Neural progenitor cell (in vitro differentiated cells): ENCODE measurements around the gene GUCY2C. TPM values are rescaled to one million over a fixed set of nuclear protein-coding genes. Genes with fewer than 3 reads are reported as not detected.

Experiments used
- DNase-seq: peaks from one replicate; pipeline ENCODE4 v3.0.0-alpha.2; 2016; ENCODE audit warnings: low spot score
- H2AFZ ChIP-seq: fragments of 200-600 bp; sonication (generic); replicated peaks from 2 replicates; pipeline ENCODE4 v1.6.1; 2016; ENCODE audit warnings: antibody characterized with exemption
- H3F3A ChIP-seq: fragments of 200-600 bp; sonication (generic); 2 replicates; pipeline ENCODE4 v1.6.1; 2016; ENCODE audit warnings: antibody characterized with exemption, low read depth
- H3K27ac ChIP-seq: fragments of 200-600 bp; sonication (generic); 2 replicates; pipeline ENCODE4 v1.5.1; 2016; ENCODE audit warnings: mild to moderate bottlenecking
- H3K27me3 ChIP-seq: fragments of 200-600 bp; sonication (generic); 2 replicates; pipeline ENCODE4 v1.6.1; 2016; ENCODE audit warnings: mild to moderate bottlenecking, moderate library complexity
- H3K36me3 ChIP-seq: fragments of 200-600 bp; sonication (generic); 2 replicates; pipeline ENCODE4 v1.5.1; 2016
- H3K4me1 ChIP-seq: fragments of 200-600 bp; sonication (generic); 2 replicates; pipeline ENCODE4 v1.6.1; 2016; ENCODE audit warnings: mixed run types
- H3K4me2 ChIP-seq: fragments of 200-600 bp; sonication (generic); 2 replicates; pipeline ENCODE4 v1.6.1; 2016
- H3K4me3 ChIP-seq: fragments of 200-600 bp; sonication (generic); 2 replicates; pipeline ENCODE4 v1.5.1; 2016
- H3K79me2 ChIP-seq: fragments of 200-600 bp; sonication (generic); 2 replicates; pipeline ENCODE4 v1.6.1; 2016; ENCODE audit warnings: low read depth
- H3K9ac ChIP-seq: fragments of 200-600 bp; sonication (generic); 2 replicates; pipeline ENCODE4 v1.6.1; 2016
- H3K9me3 ChIP-seq: fragments of 200-600 bp; sonication (generic); 2 replicates; pipeline ENCODE4 v1.5.1; 2016; ENCODE audit warnings: low read depth
- H4K20me1 ChIP-seq: fragments of 200-600 bp; sonication (generic); 2 replicates; pipeline ENCODE4 v1.6.1; 2016; ENCODE audit warnings: low read depth
- H3K27ac Mint-ChIP-seq: 3 replicates; pipeline ENCODE4 v1.8.0; 2021; ENCODE audit warnings: mixed read lengths
- H3K27me3 Mint-ChIP-seq: 2 replicates; pipeline ENCODE4 v1.8.0; 2022; ENCODE audit warnings: low read depth, mild to moderate bottlenecking, inconsistent platforms, moderate library complexity, mixed read lengths; ENCODE audit not compliant: insufficient read depth
- H3K36me3 Mint-ChIP-seq: 3 replicates; pipeline ENCODE4 v1.8.0; 2021; ENCODE audit warnings: mixed read lengths
- H3K4me1 Mint-ChIP-seq: 3 replicates; pipeline ENCODE4 v1.8.0; 2021; ENCODE audit warnings: mixed read lengths
- H3K4me3 Mint-ChIP-seq: 3 replicates; pipeline ENCODE4 v1.8.0; 2021; ENCODE audit warnings: mild to moderate bottlenecking, moderate library complexity, mixed read lengths
- H3K9me3 Mint-ChIP-seq: 3 replicates; pipeline ENCODE4 v1.8.0; 2020; ENCODE audit warnings: mixed read lengths
- CTCF ChIP-seq: fragments of 200-600 bp; sonication (generic); IDR thresholded peaks from 2 replicates; pipeline ENCODE4 v1.5.1; 2017; ENCODE audit warnings: antibody characterized with exemption, mild to moderate bottlenecking
- EZH2 ChIP-seq: fragments of 200-600 bp; sonication (generic); IDR thresholded peaks from 2 replicates; pipeline ENCODE4 v1.6.1; 2017; ENCODE audit warnings: antibody characterized with exemption, mild to moderate bottlenecking, moderate library complexity
- EZH2phosphoT487 ChIP-seq: fragments of 200-600 bp; sonication (generic); IDR thresholded peaks from 2 replicates; pipeline ENCODE4 v1.6.1; 2017; ENCODE audit warnings: antibody characterized with exemption
- total RNA-seq: library from RNA; depleted of rRNA; stranded (reverse); fragments of >200 nt; gene quantifications from 2 replicates; pipeline ENCODE4 v1.2.3, GENCODE V29; 2015; ENCODE audit warnings: low replicate concordance

GUCY2C gene
- total RNA-seq, 1 donor from 2014 or later = not detected

GRCh38 chr12:14699923-14700322, 3.5 kb upstream of the GUCY2C start:
- Mint-ChIP-seq H3K36me3 (no peaks in the 10 kb centered on the region), H3K4me3 (no peak overlapping the region), H3K9me3 (no peaks in the 10 kb centered on the region), H3K27ac (no peak overlapping the region), H3K4me1 (no peaks in the 10 kb centered on the region), H3K27me3 (peaks cover 3% of the 10 kb centered on the region)
- no peak overlapping the region for H2AFZ ChIP-seq
- no peaks in the 10 kb centered on the region for H3K4me1 ChIP-seq
- H3K9me3 ChIP-seq = no peaks in the 10 kb centered on the region
- no peaks in the 10 kb centered on the region for H3F3A ChIP-seq
- H3K4me2 ChIP-seq = no peak overlapping the region
- no peak for TF ChIP-seq EZH2
- no peak for TF ChIP-seq EZH2phosphoT487
- no peak for TF ChIP-seq CTCF
- H3K36me3 ChIP-seq = no peaks in the 10 kb centered on the region
- H4K20me1 ChIP-seq = no peaks in the 10 kb centered on the region
- H3K9ac ChIP-seq = no peak overlapping the region
- H3K27ac ChIP-seq = no peak overlapping the region
- no peaks in the 10 kb centered on the region for H3K27me3 ChIP-seq
- DNase-seq = no peak
- no peak overlapping the region for H3K4me3 ChIP-seq
- no peaks in the 10 kb centered on the region for H3K79me2 ChIP-seq

- TF ChIP-seq CTCF (no peak), EZH2phosphoT487 (no peak), EZH2 (no peak)
- Mint-ChIP-seq H3K27ac (peak overlapping the region; percentile 39), H3K36me3 (no peaks in the 10 kb centered on the region), H3K9me3 (no peaks in the 10 kb centered on the region), H3K4me3 (no peak overlapping the region), H3K4me1 (no peaks in the 10 kb centered on the region), H3K27me3 (peaks cover 2% of the 10 kb centered on the region)
- Histone ChIP-seq H3K79me2 (no peaks in the 10 kb centered on the region), H3F3A (no peaks in the 10 kb centered on the region), H3K4me3 (no peak overlapping the region), H3K4me1 (no peaks in the 10 kb centered on the region), H3K9ac (no peak overlapping the region), H3K9me3 (no peaks in the 10 kb centered on the region), H4K20me1 (no peaks in the 10 kb centered on the region), H3K27ac (no peak overlapping the region), H3K36me3 (no peaks in the 10 kb centered on the region), H3K27me3 (no peaks in the 10 kb centered on the region), H3K4me2 (no peak overlapping the region), H2AFZ (no peak overlapping the region)
- DNase-seq = no peak
Observed at GRCh38 chr12:14698555-14698954, 2.2 kb upstream of the GUCY2C start.

GRCh38 chr12:14695715-14696141, 671 bp downstream of the GUCY2C start:
- no peak for DNase-seq
- Mint-ChIP-seq H3K27me3 (peaks cover 3% of the 10 kb centered on the region), H3K4me1 (no peaks in the 10 kb centered on the region), H3K9me3 (no peaks in the 10 kb centered on the region), H3K36me3 (no peaks in the 10 kb centered on the region), H3K27ac (no peak overlapping the region), H3K4me3 (no peak overlapping the region)
- no peaks in the 10 kb centered on the region for H3K9me3 ChIP-seq
- no peak overlapping the region for H3K27ac ChIP-seq
- TF ChIP-seq EZH2 (no peak), EZH2phosphoT487 (no peak), CTCF (no peak)
- H2AFZ ChIP-seq = no peak overlapping the region
- no peaks in the 10 kb centered on the region for H3K4me1 ChIP-seq
- no peaks in the 10 kb centered on the region for H3K27me3 ChIP-seq
- no peaks in the 10 kb centered on the region for H3F3A ChIP-seq
- H3K9ac ChIP-seq = no peak overlapping the region
- no peaks in the 10 kb centered on the region for H4K20me1 ChIP-seq
- H3K4me2 ChIP-seq = no peak overlapping the region
- no peak overlapping the region for H3K4me3 ChIP-seq
- no peaks in the 10 kb centered on the region for H3K79me2 ChIP-seq
- H3K36me3 ChIP-seq = no peaks in the 10 kb centered on the region
